Measurements from ENCODE around the gene FAHD1. TPM values are rescaled to one million over a fixed set of nuclear protein-coding genes. Genes with fewer than 3 reads are reported as not detected.

Gene FAHD1
- total and polyA plus RNA-seq, 9 of the 15 experiments (the other 6 are each of a cell fraction or from before 2014, with no cell fraction given), result 2.2 to 20.9 (median 10.7) TPM

GRCh38 chr16:1821861-1822611, 5.0 kb upstream of the FAHD1 start (continued):
- TF ChIP-seq CHD4 (IDR thresholded peaks at IDR 0.05; ENCODE audit: insufficient read depth, insufficient replicate concordance, low read depth, low read length, poor library complexity, severe bottlenecking), result no peak

- Histone ChIP-seq H3K9me3 (replicated peaks; ENCODE audit: control insufficient read depth, insufficient read depth, low read depth, low read length) (no peaks in the 10 kb centered on the region), H3K36me3 (ENCODE audit: control insufficient read depth, insufficient read depth, low read length) (no peaks in the 10 kb centered on the region), H3K27me3 (ENCODE audit: control insufficient read depth in 2 of 2, insufficient read depth in 2 of 2, low read length in 2 of 2) (no peaks in the 10 kb centered on the region), H3K79me2 (ENCODE audit: control insufficient read depth, insufficient read depth, low read length) (peaks cover 12% of the 10 kb centered on the region), H3K4me2 (ENCODE audit: insufficient read depth, low read length) (no peak overlapping the region), H3K9me1 (ENCODE audit: control insufficient read depth, insufficient read depth, low read length) (no peaks in the 10 kb centered on the region), H3K4me3 (no peak overlapping the region), H4K20me1 (replicated peaks; ENCODE audit: control insufficient read depth, insufficient read depth, low read length) (0 out of 2 replicates have a peak, but pooled peaks cover 6% of the 10 kb centered on the region), H3K4me1 (replicated peaks in 1 of 2; ENCODE audit: control insufficient read depth in 2 of 2, insufficient read depth in 2 of 2, low read length in 2 of 2) (peaks cover 3 to 57% of the 10 kb centered on the region in 2 experiments; a peak in 3 of 5 replicates), H3K9ac (ENCODE audit: insufficient read depth in 1 of 2, low read depth in 2 of 2, low read length in 2 of 2) (peak overlapping the region in 1 of 2 experiments; percentile 22; a peak in 1 of 4 replicates), H2AFZ (ENCODE audit: low read depth, low read length) (no peak overlapping the region), H3K27ac (ENCODE audit: extremely low read depth, low read depth, low read length) (no peak overlapping the region)
- ChIA-PET POLR2A (interaction anchor here (0.7 kb wide), 1 partner anchor 26 kb away, joined by 4 read pairs; no protein-coding TSS in a partner anchor), CTCF (ENCODE audit: low intra/inter-chr PET ratio) (no interaction called here)
- no peak for TF ChIP-seq YBX1 (IDR thresholded peaks at IDR 0.05)
- no peak for TF ChIP-seq POLR2A (conservative IDR thresholded peaks at IDR 0.05)
- no peak for TF ChIP-seq ZC3H8 (IDR thresholded peaks at IDR 0.05)
- no peak for TF ChIP-seq USF1 (CRISPR knock-in tag; IDR thresholded peaks at IDR 0.05)
- no peak for TF ChIP-seq PURB (CRISPR knock-in tag; IDR thresholded peaks at IDR 0.05; ENCODE audit: low read depth)
- no peak for TF ChIP-seq ETV5 (CRISPR knock-in tag; IDR thresholded peaks at IDR 0.05; ENCODE audit: low read depth)
- TF ChIP-seq CBX2 (IDR thresholded peaks at IDR 0.05; ENCODE audit: insufficient read depth, low read length, poor library complexity, severe bottlenecking), result no peak
- TF ChIP-seq ZNF785 (CRISPR knock-in tag; IDR thresholded peaks at IDR 0.05), result no peak
- no peak for TF ChIP-seq POLR3G (IDR thresholded peaks at IDR 0.05; ENCODE audit: extremely low read depth, insufficient read length, insufficient replicate concordance)
- no peak for TF ChIP-seq ZNF644 (tag; IDR thresholded peaks at IDR 0.05; ENCODE audit: low read depth)
- TF ChIP-seq RB1 (IDR thresholded peaks at IDR 0.05; ENCODE audit: low read depth), result no peak
- no peak for TF ChIP-seq BRF1 (IDR thresholded peaks at IDR 0.05; ENCODE audit: borderline replicate concordance, extremely low read depth, insufficient read length)
- TF ChIP-seq SUPT5H (IDR thresholded peaks at IDR 0.05), result no peak
- no peak for TF ChIP-seq MED1 (CRISPR knock-in tag; IDR thresholded peaks at IDR 0.05; ENCODE audit: borderline replicate concordance)
- TF ChIP-seq ZNF263 (CRISPR knock-in tag; IDR thresholded peaks at IDR 0.05; ENCODE audit: borderline replicate concordance), result no peak
- no peak for TF ChIP-seq HOXB6 (CRISPR knock-in tag; IDR thresholded peaks at IDR 0.05; ENCODE audit: borderline replicate concordance)
- TF ChIP-seq DMBX1 (CRISPR knock-in tag; IDR thresholded peaks at IDR 0.05; ENCODE audit: borderline replicate concordance), result no peak
- TF ChIP-seq RBM39 (optimal IDR thresholded peaks at IDR 0.05; ENCODE audit: low read depth, low read length), result no peak
- BruUV-seq (replicated peaks), result no TSS peak
- in situ Hi-C loops (cut with MboI), result no loop called here
- FAIRE-seq, result no peak
- ATAC-seq, result no peak
- 89% methylated on average over 14 of the region's 16 CpGs for WGBS (ENCODE audit: insufficient coverage, low coverage, missing lambda C conversion rate)
- intact Hi-C loops (cut with micrococcal nuclease), result no loop called here
- DNase-seq (ENCODE audit: extremely low read depth in 1 of 4, low spot score in 3 of 4), result no peak
Measured at GRCh38 chr16:1822801-1823200, 4.2 kb upstream of the FAHD1 start.

All from K562 (cell line).